NCI-H2227 treated with DMSO at 0.1 percent for 48 hours (cell line): ENCODE measurements around the gene FOXL2NB.

Source experiments
- DNase-seq: peaks from one replicate; lab custom pipeline; 2025; lab: John Stamatoyannopoulos, UW

Gene FOXL2NB

DNA sequence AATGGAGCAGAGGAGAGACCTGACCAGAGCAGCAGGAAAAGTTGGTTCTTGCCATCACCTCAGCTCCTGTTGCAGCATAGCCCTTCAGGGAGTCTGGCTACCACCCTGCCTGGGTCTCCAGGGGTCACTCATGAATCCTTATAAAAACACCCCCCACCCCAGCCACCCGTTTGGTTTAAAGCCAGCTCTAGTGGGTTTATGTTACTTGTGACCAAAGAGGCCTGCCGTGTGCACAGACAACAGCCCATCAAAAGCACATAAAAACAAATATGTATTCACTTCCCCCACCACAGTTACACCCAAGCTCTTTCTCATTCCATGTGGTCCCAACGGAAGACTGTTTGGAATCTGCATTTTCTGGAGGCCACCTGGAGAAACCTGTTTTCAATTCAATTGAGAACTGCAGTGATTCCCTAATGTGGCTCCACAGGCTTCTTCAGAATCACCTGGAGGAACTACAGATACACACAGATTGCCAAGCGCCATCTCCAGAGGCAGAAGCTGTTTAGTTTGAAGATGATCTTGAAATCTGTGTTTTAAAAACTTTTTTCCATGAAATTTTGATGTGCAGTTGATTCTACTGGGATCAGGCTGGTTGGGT lies 13.8 kb upstream of the FOXL2NB start:
- DNase-seq, result no peak

DNA sequence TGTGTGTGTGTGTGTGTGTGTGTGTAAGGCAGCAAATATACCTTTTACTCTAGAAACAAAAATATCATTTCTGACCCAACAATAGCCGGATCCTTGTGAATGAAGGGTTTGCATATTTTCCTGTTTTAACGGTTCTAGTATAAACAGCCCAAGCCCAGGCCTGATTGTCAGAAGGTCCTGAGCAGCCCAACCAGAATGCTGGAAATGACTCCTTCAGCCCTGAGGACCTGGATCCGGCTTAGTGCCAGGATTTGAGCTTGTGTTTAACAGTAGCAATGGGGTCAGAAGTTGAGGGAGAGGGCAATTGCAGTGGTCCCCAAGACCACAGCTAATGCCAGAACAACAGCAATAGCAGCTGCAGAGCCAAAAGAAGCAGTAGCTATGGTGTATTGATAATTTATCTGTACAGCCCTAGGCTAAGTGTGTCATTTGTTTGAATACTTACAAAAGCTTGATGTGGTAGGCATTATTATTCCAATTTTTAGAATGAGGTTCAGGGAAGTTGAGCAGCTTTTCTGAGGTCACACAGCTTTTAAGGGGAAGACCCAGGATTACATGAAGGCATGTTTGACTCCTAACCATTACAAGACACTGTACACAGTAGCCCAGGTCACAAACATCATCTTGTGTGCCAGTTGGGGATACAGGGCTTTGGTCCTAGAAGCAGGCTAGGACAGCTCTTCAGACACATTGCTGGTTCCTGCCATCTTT lies 12.9 kb upstream of the FOXL2NB start:
- DNase-seq, result no peak

DNA sequence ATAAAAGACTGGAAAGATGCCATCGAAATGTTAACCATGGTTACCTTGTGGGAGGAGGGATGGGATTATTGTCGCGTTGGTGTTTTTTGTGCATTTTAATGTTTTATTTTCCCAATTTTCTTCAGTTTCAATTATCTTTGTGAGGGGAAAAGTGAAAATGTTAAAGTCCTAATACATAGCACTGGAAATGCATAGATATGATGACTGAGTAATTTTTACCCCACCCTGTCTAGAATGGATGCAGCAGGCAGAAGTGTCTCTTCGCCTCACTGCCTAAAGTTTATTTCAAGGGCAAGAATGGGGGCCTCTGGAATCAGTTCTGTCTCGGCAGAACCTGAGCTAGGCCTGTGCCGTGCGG lies 11.5 kb upstream of the FOXL2NB start:
- DNase-seq, result no peak

DNA sequence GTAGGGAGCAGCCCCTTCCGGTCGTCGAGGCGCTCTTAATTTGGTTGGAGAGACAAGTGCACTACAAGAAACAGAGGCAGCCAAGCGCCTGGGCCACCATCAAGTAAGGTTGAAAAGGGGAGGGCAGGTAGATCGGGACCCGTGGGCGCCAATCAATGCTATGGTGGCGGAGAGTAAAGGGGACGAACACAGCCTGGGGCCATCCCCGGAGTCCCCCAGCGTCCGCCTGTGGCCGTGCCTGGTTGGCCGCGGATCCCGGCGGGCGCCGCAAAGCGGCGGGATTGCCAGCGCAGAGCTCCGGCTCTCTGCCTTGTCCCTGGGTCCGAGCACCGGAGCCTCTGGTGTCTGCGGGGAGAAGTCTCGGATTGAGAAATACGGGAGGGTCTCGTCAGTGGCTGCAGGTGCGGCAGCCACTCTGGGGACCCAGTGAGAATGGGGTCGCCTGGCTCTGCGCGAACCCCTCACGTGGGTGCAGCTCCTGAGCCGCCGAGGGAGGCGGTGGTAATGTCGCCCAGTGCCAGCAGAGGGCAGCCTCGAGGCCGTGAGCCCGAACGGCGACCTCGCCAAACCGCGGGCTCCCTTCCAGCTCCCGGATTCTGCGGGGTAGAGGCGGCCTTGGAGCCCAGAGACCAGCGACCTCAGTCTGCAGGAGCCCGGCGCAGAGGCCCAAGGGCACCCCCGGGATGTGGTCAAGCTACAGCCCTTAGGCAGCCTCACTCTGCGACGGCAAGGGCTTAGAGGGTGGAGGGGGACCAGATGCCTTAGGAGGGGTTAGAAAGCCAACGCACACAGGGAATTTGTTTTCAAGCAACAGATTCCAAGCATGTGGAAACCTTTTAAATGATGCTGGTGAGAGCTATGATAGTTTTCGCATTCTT lies 10.9 kb upstream of the FOXL2NB start:
- DNase-seq, result no peak

DNA sequence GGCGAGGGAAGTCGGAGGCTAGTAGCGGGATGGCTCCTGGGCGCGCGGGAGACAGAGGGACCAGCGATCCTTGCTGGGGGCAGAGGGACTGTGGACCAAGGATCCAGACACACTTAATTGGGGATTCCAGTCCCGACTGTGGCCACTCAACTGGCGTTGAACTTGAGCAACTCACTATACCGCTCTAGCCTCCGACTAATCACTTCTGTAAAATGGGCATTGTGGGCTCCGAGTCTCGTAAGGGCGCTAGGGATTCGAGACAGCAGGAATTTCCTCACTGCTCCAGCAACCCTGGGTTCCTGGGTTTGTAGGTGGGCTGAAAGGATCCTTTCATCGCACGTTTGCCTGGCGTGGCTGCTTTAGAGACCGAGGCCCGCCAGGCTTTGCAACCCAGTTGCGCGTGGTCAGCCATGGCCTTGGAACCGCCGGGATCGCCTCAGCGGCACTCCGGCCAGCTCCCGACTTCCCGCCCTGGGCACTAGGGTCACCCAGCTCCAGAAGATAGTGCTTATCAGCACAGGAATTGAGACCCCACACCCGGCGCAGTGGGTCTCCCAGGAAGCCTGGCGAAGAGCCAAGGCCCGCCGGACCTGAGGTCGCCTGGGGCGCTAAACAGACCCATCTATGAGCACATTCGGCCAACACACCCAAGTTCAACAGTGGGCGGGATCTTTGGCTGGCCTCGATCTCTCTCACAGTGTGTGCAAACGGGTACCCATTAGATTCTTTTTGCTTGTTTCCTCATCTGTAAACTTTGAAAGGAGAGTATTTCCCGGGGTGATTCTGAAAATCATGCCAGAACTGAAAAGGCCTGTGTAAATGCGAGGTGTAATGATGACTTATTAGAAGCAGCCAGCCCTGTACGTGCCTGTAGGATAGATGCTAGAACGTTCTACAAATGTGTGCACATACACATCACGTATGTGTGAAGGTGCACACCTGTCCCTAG lies 10.0 kb upstream of the FOXL2NB start:
- no peak for DNase-seq

DNA sequence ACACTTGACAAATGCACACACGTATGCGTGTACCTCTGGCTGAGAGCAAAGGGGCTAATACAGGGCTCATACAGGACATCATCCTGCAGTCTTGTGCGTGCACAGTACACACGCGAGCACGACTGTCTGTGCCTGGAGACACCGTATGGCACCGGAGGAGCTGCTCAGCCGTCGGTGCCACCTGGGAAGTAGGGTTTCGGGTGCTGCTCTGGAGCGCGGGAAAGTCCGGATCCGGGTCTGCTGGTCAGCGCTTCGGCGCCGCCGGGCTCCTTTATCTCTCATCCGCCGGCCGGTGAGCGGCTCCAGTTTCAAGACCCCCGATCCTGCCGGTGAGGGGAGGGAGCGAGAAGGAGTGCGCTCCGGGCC lies 9.3 kb upstream of the FOXL2NB start:
- DNase-seq, result no peak

DNA sequence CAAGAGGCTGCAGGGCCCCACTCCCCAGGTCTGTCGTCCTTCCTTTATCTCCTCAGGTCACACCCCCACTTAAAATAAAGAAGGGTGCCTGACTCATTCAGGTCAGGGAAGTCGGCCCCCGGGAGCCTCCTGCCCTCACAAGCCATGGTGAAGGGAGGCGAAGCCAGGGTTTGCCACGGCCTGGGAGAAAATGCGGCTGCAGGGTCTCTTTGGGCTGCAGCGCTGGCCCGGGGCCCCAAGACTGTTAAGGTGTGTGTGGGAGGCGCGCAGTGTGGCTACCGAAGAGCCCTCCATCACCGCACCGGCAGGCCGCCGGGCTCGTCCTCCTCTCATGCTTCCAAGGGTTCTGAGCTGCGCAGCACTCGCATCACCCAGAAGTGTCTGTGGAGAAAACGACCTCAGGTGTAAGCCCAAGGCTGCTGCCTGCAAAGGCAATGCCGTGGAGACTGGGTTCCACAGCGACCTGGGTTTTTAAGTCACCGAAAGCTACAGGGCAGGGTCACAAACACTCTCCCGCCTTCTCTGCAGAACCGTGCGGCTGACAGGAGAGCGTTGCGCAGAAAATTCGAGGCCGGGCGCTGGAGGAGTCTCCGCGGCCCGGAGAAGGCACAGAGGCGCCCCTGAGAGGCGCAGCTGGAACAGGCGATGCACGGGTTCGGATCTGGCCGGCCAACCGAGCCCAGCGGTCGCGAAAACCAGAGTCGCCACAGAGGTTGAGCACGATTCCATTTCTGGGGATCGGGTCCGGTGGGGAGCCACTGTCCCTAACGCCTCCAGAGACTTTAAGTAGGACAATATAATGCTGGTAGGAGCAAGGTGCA lies 8.8 kb upstream of the FOXL2NB start:
- no peak for DNase-seq

DNA sequence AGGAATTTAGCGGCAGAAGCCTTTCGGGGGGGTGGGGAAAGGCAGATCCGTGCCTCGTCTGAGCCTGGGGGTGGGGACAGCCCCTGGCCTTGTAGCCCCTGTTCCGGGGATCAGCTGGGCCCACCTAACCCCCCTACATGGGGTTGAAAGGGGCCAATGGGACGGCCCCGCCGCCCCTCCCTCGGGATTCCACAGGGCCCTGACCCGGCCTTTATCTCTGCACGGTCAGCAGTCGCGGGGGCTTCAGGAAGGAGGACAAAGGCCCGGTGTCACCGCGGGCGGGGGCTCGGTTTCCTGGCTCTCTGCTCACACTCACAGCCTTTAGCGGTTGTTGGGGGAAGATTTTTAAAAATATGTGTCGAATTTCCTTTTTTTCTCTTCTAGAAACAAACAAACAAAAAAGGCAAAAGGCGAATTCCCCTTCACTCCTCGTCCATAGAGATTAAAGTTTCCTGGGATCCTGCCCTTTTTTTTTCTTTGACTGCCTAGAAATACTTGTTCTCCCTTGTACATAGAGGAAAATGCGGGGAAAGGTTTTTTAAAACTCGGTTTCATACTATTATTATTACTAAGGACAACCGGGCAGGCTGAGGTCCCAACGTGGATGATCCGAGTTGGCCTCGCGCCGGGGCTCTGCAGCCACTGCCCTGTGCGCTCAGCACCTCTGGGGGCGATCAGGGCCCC lies 8.0 kb upstream of the FOXL2NB start:
- no peak for DNase-seq

DNA sequence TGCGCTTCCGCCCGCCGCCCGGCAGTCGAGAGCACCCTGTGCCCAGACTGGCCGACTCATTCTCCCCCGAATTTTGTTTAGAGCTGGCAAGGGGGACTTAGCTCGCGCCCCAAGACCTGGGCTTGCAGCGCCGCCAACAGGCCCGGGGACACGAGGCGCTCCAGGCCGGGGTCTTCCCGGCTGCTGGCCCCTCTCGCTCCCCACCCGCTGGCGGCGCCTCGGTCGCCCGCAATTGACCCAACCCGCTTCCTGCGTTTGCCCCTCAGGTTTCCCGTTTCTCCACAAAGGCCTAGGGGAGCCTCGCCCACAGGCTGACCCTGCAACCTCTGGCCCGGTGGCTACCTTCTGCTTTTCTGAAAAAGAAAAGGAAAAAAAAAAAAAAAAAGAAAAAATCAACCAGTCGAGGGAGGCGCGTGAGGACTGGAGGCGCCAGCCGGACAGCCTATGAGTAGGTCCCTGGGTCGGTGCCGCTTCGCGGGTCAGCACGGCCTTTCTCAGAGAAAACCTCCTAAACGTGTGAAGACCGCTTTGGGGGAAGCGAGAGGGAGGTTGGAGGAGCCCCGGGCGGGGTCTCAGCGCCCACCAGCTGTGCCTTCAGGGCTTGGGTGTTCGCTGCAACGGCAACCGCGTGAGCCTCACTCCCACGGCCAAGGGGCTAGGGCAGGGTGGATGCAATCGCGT lies 7.3 kb upstream of the FOXL2NB start:
- no peak for DNase-seq

DNA sequence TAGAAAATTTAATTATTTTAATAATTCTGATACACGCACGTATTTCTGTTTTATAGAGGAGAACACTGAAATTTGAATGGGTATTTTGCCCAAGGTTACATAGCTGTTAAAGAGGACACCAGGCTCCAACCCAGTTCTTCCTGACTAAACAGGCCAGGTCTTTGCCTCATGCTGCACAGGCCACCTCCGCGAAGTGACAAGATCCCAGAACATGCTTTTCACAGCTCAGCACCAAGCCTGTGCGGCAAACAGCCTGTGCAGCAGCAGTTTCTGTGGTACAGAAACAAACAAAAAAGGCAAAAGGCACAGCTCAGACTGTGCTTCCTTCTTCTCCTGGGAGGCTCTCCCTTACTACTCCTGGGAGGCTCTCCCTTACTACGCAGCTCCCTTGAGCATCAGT lies 6.6 kb upstream of the FOXL2NB start:
- DNase-seq, result no peak

DNA sequence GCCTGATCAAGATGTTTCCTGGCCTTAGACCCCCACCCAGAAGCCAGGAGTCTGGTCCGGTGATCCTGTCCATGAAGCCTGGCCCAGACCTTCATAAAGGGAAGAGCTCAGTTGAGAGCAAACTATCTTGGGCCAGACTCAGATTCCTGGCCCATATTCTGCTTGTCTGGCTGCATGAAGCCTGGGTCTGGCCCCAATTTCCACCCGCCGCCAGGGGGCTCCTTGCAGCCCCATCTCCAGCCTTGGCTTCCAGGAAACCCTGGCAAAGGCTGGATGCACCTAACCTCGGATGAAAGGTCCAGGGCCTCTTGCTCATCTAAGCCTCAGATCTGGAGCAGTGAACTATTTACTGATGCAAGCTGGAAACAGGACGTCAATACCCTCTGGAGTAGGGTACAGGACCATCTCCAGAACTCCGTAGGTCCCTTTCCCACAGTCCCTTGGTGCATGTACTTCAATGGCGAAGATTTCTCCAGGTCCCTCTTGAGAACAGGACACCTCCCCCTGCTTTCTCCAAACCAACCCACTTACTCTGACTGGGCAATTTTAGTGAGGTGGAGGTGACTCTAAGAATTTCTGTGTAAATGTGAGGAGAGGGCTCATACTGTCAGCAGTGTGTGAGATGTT lies 5.6 kb upstream of the FOXL2NB start:
- no peak for DNase-seq

DNA sequence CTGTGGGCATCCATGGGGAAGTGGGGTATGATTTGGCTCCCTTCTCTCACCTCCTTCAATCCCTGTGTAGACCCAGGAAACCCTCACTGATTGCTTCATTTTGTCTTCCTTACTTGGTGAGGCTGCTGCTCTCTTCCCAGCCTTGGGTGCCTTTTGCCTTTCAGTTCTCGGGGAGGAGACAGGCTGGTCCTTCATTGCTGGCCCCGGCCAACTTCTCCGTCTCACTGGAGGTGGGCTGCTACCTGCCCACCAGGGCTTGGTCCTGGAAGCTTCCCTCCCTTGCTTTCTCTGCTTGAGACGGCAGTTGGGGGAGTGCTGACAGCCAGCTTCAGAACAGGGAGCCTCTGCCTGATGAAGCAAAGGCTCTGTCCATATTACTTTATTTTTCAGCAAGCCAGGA lies 4.7 kb upstream of the FOXL2NB start:
- DNase-seq, result no peak

DNA sequence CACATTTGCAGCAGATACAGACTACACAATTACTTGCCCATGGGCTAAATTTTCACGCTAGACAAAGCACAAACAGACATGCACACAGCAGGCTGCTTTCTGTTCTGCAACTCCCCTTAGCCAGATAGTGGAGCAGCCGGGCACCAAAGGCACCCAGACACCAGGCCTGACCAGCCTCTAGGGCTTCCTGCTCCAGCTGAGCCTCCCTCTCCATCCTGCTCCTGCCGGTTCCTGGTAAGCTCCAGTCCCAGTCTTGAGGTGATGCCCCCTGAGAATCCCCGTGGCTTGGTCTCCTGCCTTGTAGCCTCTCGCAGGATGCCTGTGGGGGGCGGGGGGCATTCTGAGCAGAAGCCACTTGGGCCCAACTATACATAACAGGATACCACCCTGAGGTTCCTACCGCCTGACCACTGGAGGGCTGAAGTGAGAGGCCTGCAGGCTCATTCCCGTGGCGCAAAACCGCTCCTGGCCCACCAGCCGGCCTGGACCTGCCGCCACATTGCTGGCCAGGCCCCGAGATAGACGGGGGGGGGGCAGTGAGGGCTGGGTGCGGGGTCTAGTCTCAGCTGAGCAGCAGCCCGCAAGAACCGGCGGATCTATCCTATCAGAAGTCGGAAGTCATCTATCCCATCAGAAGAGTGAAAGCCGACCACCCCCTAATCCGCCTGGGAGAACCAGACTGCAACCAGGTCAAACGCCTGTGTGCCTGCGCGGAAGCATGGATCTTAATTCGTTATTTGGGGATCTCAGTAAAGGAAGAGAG lies 4.0 kb upstream of the FOXL2NB start:
- no peak for DNase-seq

DNA sequence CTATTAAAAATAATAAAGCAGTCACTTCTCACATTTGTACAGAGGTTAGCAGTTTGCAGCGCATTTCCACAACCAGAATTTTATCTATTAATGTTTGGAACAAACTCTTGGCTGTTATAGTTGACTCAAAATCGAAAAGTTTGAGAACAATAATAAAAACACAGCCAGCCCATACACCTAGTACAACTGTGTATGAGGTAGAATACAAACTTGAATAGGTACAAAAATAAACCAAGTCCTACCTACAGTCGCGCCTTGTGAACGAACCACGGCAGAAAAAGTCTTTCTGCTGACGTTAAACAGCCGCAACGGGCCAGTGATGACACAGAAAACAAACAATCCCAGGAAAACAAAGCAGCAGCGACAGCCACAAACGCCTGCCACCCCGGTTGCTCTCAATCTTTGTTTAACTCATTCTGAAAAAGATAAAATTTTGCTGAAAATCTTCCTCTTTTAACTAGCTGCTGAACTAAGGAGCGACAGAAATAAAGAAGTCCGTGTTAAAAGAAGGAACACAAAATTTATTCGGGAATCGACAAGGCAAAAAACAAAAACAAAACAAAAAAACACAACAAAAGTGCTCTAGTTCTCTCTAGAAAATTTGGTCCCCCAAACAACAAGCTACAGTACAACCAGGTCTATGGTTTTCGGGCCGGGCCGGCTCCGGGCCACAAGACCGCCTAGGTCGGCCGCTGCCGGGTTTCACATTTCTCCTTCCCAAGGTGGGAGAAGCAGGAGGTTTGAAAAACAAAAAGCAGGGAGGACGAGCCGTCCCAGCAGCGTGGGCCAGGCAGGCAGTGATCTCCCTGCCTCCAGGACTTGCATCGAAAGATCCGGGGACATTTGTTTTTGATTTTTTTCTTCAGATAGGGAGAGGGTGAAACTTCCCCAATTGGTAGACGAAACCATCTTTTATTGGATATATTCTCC lies 3.0 kb upstream of the FOXL2NB start:
- no peak for DNase-seq

DNA sequence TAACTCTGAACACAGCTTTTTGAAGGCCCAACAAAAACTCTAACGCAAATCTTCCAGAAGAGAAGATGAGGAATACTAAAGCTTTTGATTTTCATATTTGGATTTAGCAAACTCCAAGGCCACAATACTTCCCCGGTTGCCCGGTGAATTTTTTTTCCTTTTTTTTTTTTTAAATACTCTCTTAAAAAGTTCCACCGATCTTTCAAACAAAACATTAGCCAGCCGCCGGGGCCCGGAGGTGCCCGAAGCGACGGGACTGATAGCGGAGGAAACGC lies 2.4 kb upstream of the FOXL2NB start:
- DNase-seq, result no peak

DNA sequence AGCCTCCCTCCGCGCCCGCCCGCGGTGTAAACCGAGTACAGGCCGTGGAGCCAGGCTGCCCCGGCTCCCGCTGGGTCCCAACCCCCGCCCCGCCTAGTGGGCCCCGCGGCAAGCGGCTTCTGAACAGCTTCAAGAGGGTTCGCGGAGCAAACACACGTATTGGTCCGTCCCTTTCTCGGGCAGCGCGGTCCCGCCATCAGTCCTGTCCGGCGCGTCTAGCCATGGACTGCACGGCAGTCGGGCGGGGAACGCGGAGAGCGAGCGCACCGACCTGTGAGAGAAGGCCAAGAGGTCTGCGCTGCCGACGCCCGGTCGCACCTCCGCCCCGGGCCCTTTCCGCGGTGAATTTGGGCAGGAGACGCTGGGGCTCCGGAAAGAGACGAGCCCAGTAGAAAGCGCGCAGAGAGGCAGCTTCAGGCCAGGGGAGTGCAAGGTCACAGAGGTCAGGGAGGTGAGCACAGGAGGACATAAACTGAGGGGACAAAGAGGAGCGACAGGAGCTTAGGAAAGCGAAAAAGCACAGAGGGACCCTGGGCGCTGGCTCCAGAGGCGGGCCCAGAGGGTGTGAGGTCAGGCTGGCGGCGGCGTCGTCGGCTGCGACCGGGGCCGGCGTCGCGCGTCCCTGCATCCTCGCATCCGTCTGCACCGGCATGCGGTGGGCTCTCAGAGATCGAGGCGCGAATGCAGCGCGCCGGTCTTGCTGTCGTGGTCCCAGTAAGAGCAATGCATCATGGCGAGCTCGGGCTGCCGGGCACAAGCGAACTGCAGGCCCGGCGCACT lies 1.9 kb upstream of the FOXL2NB start:
- DNase-seq, result no peak
